ENCODE measurements around the gene PTPRA.

DNA sequence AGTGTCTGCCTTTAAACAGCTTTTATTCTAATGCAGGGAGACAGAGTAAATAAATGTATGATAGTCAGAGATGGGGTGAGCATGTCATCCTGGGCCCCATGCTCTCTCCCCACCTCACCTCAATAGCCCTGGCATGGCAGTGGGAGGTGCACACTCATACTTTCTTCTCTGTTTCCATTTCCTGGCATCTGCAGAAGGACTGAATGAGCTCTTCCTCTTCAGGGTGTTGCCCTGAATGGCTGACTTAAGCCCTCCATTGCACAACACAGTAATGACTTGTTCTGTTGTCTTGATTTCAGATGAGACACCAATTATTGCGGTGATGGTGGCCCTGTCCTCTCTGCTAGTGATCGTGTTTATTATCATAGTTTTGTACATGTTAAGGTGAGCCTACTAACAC lies 113.2 kb downstream of the PTPRA start:
- TF ChIP-seq, protein P1, sequence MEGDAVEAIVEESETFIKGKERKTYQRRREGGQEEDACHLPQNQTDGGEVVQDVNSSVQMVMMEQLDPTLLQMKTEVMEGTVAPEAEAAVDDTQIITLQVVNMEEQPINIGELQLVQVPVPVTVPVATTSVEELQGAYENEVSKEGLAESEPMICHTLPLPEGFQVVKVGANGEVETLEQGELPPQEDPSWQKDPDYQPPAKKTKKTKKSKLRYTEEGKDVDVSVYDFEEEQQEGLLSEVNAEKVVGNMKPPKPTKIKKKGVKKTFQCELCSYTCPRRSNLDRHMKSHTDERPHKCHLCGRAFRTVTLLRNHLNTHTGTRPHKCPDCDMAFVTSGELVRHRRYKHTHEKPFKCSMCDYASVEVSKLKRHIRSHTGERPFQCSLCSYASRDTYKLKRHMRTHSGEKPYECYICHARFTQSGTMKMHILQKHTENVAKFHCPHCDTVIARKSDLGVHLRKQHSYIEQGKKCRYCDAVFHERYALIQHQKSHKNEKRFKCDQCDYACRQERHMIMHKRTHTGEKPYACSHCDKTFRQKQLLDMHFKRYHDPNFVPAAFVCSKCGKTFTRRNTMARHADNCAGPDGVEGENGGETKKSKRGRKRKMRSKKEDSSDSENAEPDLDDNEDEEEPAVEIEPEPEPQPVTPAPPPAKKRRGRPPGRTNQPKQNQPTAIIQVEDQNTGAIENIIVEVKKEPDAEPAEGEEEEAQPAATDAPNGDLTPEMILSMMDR (optimal IDR thresholded peaks at IDR 0.05 in 1 of 3, IDR thresholded peaks at IDR 0.05 in 1 of 3, conservative IDR thresholded peaks at IDR 0.05 in 1 of 3; ENCODE audit: extremely low read depth in 1 of 3, insufficient read depth in 2 of 3, low read length in 3 of 3), result no peak
- TF ChIP-seq EZH2 (IDR thresholded peaks at IDR 0.05; ENCODE audit: low read length), result no peak

Data from keratinocyte (primary cell).